Esophagus mucosa (tissue), 1 donor: Measurements from ENCODE around the gene PTPRG. TPM values are rescaled to one million over a fixed set of nuclear protein-coding genes. Genes with fewer than 3 reads are reported as not detected.
A peak's percentile ranks its signal among the peaks of the same experiment; 100 is the strongest.

Source experiments
- ATAC-seq: fragments of 200-7000 bp; cut with Tn5 transposase; one replicate; pipeline ENCODE4 v1.9.1; 2020
- total RNA-seq: library from RNA; stranded (reverse); gene quantifications from one replicate; pipeline ENCODE4 v1.2.4, GENCODE V29; 2023
- donor health status: DM: yes; HTN: yes; CAD: no.

Gene PTPRG
- total RNA-seq, 1 donor from 2014 or later = 9.2 TPM

GRCh38 chr3:62169906-62170660 is 608.7 kb downstream of the PTPRG start:
- ATAC-seq = no peak

DNA sequence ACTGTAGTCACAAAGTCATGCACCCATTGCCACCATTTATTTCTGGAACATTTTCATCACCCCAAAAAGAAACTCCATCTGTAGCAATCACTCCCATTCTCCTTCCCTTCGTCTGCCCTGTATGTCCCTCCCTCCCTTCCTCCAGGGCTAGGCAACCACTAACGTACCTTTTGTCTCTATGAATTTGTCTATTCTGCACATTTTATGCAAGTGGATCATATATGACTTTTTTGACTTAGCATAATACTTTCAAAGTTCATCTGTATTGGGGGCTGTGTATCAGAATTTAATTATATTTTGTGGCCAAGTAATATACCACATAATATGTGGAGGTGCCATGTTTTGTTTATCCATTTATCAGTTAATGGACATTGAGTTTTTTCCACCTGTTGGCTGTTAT is 610.4 kb downstream of the PTPRG start:
- ATAC-seq = no peak

DNA sequence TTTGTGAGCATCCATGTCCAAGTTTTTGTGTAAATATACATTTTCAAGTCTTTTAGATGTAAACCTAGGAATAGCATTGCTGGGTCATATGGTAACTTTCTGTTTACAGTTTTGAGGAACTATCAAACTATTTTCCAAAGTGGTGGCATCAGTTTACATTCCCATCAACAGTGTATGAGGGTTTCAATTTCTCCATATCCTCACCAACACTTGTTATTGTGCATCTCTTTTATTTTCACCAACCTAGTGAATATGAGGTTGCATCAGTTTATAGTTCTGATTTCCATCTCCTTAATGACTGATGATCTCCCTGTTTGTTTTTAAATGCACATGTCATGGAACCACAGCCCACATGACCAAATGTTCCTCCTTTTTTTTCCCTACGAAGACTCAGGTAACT is 610.8 kb downstream of the PTPRG start:
- no peak for ATAC-seq

GRCh38 chr3:62173939-62174515 is 612.7 kb downstream of the PTPRG start:
- no peak for ATAC-seq

DNA sequence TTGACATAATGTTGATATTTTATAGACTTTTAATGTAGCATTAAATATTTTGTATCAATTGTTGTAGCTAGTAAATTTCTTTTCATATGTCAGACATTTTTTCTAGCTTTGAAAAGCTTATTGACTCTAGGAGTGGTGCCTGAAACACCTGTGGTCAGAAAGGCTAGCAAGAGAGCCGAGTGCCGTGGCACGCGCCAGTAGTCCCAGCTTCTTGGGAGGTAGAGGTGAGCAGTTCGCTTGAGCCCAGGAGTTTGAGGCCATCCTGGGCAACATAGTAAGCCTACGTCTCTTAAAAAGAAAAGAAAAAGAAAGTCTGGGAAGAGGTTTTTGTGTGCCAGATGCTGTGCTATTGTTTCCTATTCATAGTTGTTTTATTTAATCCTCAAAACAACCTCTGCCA is 613.8 kb downstream of the PTPRG start:
- ATAC-seq = no peak

DNA sequence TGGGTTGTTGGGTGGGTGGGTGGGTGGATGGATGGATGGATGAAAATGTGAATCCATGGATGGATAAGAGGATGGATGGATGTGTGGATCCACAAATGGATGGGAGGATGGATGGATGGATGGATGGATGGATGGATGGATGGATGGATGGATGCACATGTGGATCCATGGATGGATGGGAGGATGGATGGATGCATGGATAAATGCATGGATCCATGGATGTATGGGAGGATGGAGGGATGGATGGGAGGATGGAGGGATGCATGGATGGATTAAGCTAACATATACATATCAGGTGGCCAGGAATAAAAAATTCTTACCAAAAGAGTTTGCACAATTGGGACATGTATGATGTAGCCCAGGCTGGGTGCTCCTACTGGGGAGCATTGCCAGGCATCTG is 616.7 kb downstream of the PTPRG start:
- ATAC-seq = no peak

GRCh38 chr3:62178739-62179600 is 617.6 kb downstream of the PTPRG start:
- ATAC-seq = no peak

- no peak for ATAC-seq
These were observed 619.1 kb downstream of the PTPRG start for GRCh38 chr3:62180514-62180913.

GRCh38 chr3:62183087-62183486 is 621.7 kb downstream of the PTPRG start:
- ATAC-seq = no peak

- no peak for ATAC-seq
These were observed 622.6 kb downstream of the PTPRG start for GRCh38 chr3:62183969-62184368.

- no peak for ATAC-seq
These were observed 623.2 kb downstream of the PTPRG start for GRCh38 chr3:62184559-62184958.

GRCh38 chr3:62187022-62187431 is 625.7 kb downstream of the PTPRG start:
- ATAC-seq = no peak

DNA sequence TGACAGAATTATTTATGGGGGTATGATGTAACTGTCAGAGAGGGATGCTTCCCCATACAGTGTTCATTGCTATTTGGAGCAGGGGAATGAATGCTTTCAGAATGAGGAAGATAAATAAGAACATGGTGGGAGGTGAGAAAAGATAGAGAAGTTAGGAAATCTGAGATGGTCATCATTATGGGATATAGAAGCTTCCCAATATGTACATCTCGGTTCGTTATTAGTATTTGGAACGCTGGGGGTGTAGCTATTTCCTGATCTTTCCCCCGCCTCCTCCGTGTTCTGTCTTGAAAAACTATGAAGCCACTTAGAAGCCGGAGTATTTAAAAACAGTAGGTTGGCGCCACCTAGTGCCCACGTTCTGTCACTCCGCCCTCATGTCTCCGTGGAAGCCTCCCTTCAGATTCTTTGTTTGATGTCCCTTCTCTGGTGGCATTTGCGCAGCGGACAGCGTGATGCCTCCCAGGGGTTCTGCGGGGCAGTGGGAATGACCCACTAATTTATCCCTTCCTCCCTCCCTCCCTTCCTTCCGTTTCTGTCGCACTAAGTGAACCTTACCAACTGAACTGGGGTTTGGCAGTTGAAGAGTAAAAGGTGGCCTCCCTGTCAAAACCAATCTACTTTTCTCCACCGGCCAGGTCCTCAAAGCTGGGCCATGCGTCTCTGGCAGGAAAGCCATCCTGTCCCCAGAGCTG is 627.5 kb downstream of the PTPRG start:
- ATAC-seq = peak; percentile 73

DNA sequence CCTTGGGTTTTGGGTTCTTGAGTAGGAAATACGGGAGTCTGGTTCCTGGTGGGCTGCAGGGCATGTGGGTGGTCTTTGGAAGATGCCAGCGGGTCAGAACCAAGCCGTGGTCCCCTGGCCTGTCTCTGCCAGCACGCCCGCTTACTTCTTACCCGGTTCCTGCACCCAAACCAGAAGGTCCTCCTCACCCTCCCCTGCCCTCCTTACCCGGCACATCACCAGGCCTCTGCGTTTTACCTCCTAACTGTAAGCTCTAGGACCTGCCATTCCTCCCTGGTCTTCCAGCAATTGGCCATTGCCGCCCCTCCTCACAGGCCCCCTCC is 628.0 kb downstream of the PTPRG start:
- ATAC-seq = no peak

- no peak for ATAC-seq
These were observed 631.5 kb downstream of the PTPRG start for GRCh38 chr3:62192891-62193290.

GRCh38 chr3:62193586-62194345 is 632.4 kb downstream of the PTPRG start:
- ATAC-seq = no peak

- no peak for ATAC-seq
These were observed 636.1 kb downstream of the PTPRG start for GRCh38 chr3:62197350-62198012.

DNA sequence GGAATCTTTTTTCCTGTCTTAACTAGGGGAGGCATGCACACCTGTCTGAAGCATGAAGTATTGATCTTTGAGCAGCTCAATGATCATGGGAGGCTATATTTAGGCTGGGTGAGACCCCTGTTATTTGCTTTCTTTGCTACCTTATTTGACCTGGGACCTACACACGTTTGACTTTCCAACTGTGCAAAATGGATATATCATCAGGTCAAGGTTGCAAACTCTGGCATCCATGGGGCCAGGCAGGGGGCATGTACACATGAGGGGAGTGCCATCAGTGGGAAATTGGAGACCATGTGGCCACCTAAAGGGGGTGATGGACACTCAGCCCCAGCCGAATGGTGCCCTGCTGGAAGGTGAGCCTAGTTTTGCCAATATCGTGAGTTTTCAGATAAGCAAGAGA is 637.8 kb downstream of the PTPRG start:
- no peak for ATAC-seq

DNA sequence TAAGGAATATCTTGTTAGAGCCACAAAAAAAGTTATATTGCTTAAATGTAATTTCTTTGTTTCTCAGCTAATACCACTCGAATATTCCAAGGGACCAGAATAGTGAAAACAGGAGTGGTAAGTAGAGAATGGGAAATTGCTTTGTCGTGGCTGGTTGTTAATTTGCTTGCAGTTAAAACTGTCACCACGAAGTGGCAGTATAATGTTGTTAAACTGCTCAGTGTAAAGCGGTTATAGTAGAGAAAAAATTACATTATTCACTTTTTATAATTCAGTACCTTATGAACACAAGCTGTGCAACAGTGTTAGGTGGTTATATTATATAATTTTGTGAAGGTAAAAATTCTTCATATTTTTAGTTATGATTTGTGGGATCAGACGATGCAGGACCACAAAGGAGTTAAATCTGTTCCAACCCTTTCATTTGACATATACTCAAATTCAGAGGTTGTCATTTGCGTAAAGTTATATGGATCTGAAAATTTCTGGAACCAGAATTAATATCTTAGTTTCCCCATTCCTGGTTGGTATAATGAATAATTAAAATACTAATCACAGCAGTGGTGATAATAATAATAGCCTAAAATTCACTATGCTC is 640.2 kb downstream of the PTPRG start:
- no peak for ATAC-seq

- ATAC-seq = no peak
These were observed 641.8 kb downstream of the PTPRG start for GRCh38 chr3:62203152-62203551.

- peak; percentile 25 for ATAC-seq
These were observed 642.2 kb downstream of the PTPRG start for GRCh38 chr3:62203561-62203960.
